ENCODE results near the gene P2RY14.

DNA sequence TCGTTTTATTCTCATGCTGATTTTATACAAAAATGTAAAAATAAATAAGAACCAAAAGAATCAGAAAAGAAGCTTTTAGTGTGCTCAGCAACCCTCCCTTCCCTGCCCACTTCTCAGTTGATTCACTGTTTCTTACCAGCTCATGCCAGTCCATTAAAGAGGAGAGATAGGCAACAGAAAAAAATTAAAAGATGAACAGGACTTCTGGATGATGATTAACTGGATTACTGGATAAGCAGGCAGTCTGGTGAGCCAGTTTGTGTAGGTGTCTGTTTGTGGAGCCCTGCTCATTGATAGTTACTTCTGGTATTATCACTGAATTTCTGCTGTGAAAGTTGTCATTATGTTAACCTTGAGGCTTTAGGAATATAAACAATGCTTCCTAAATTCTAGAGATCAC is 60.2 kb downstream of the P2RY14 start:
- TF ChIP-seq, protein P1, sequence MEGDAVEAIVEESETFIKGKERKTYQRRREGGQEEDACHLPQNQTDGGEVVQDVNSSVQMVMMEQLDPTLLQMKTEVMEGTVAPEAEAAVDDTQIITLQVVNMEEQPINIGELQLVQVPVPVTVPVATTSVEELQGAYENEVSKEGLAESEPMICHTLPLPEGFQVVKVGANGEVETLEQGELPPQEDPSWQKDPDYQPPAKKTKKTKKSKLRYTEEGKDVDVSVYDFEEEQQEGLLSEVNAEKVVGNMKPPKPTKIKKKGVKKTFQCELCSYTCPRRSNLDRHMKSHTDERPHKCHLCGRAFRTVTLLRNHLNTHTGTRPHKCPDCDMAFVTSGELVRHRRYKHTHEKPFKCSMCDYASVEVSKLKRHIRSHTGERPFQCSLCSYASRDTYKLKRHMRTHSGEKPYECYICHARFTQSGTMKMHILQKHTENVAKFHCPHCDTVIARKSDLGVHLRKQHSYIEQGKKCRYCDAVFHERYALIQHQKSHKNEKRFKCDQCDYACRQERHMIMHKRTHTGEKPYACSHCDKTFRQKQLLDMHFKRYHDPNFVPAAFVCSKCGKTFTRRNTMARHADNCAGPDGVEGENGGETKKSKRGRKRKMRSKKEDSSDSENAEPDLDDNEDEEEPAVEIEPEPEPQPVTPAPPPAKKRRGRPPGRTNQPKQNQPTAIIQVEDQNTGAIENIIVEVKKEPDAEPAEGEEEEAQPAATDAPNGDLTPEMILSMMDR (IDR thresholded peaks at IDR 0.05), result no peak
- TF ChIP-seq TEAD4 (CRISPR knock-in tag; IDR thresholded peaks at IDR 0.05) (no peak), FOXP1 (CRISPR knock-in tag; IDR thresholded peaks at IDR 0.05; ENCODE audit: borderline replicate concordance) (no peak), ZNF121 (CRISPR knock-in tag; IDR thresholded peaks at IDR 0.05) (no peak)
- TF ChIP-seq, protein P2, sequence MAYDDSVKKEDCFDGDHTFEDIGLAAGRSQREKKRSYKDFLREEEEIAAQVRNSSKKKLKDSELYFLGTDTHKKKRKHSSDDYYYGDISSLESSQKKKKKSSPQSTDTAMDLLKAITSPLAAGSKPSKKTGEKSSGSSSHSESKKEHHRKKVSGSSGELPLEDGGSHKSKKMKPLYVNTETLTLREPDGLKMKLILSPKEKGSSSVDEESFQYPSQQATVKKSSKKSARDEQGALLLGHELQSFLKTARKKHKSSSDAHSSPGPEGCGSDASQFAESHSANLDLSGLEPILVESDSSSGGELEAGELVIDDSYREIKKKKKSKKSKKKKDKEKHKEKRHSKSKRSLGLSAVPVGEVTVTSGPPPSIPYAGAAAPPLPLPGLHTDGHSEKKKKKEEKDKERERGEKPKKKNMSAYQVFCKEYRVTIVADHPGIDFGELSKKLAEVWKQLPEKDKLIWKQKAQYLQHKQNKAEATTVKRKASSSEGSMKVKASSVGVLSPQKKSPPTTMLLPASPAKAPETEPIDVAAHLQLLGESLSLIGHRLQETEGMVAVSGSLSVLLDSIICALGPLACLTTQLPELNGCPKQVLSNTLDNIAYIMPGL (CRISPR knock-in tag; IDR thresholded peaks at IDR 0.05), result no peak
- TF ChIP-seq, protein P3, sequence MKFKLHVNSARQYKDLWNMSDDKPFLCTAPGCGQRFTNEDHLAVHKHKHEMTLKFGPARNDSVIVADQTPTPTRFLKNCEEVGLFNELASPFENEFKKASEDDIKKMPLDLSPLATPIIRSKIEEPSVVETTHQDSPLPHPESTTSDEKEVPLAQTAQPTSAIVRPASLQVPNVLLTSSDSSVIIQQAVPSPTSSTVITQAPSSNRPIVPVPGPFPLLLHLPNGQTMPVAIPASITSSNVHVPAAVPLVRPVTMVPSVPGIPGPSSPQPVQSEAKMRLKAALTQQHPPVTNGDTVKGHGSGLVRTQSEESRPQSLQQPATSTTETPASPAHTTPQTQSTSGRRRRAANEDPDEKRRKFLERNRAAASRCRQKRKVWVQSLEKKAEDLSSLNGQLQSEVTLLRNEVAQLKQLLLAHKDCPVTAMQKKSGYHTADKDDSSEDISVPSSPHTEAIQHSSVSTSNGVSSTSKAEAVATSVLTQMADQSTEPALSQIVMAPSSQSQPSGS (CRISPR knock-in tag; IDR thresholded peaks at IDR 0.05; ENCODE audit: borderline replicate concordance, low read depth), result no peak
